ENCODE results near the gene MAP2K3.

DNA sequence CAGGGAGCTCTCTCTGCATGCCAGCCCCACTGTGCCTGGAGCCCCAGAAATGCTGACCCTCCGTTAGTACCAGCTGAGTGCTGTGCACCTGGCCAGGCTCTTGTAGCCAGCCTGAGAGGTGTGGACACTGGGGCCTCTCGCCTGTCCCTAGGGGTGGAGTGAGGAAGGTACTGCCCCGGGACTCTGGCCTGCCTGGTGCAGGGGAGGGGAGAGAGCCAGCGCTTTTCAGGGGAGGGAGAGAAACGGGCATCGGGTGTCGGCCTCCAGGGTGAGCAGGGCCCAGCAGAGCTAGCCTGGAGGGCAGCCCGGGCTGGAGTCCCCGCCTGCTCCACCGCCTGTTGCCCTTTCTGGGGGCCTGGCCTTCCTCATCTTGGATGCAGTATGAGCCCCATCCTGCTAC, 13.1 kb downstream of the MAP2K3 start:
- TF ChIP-seq, protein P1, sequence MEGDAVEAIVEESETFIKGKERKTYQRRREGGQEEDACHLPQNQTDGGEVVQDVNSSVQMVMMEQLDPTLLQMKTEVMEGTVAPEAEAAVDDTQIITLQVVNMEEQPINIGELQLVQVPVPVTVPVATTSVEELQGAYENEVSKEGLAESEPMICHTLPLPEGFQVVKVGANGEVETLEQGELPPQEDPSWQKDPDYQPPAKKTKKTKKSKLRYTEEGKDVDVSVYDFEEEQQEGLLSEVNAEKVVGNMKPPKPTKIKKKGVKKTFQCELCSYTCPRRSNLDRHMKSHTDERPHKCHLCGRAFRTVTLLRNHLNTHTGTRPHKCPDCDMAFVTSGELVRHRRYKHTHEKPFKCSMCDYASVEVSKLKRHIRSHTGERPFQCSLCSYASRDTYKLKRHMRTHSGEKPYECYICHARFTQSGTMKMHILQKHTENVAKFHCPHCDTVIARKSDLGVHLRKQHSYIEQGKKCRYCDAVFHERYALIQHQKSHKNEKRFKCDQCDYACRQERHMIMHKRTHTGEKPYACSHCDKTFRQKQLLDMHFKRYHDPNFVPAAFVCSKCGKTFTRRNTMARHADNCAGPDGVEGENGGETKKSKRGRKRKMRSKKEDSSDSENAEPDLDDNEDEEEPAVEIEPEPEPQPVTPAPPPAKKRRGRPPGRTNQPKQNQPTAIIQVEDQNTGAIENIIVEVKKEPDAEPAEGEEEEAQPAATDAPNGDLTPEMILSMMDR (optimal IDR thresholded peaks at IDR 0.05 in 1 of 3, IDR thresholded peaks at IDR 0.05 in 1 of 3, conservative IDR thresholded peaks at IDR 0.05 in 1 of 3; ENCODE audit: extremely low read depth in 1 of 3, insufficient read depth in 2 of 3, low read length in 3 of 3) = no peak
- no peak for TF ChIP-seq EZH2 (IDR thresholded peaks at IDR 0.05; ENCODE audit: low read length)
